DMS79 (cell line): ENCODE measurements around the gene S100B.
"Not testable (repeated sequence)": the region's sequence is repeated elsewhere in the genome, so short reads cannot be mapped to it uniquely, and the experiment has no call there.

Source experiments
- DNase-seq: peaks from one replicate; lab custom pipeline; 2025; lab: John Stamatoyannopoulos, UW

S100B gene

GRCh38 chr21:46604975-46605766, at the start of gene S100B:
S100B (minus strand) TSS chr21:46605082; CDS start chr21:46602415, 2,667 bp downstream.
- no peak for DNase-seq

- DNase-seq, result no peak
These were observed 46.2 kb upstream of the S100B start for GRCh38 chr21:46651121-46651520.

GRCh38 chr21:46650476-46651098, 45.7 kb upstream of the S100B start:
- DNase-seq, result no peak

- no peak for DNase-seq
These were observed 44.5 kb upstream of the S100B start for GRCh38 chr21:46649356-46649755.

- no peak for DNase-seq
These were observed 43.7 kb upstream of the S100B start for GRCh38 chr21:46648539-46648938.

- no peak for DNase-seq
These were observed 41.8 kb upstream of the S100B start for GRCh38 chr21:46646541-46647154.

- no peak for DNase-seq
These were observed 41.0 kb upstream of the S100B start for GRCh38 chr21:46645840-46646239.

- no peak for DNase-seq
These were observed 38.7 kb upstream of the S100B start for GRCh38 chr21:46643379-46644177.

- no peak for DNase-seq
These were observed 36.8 kb upstream of the S100B start for GRCh38 chr21:46641656-46642055.

GRCh38 chr21:46639489-46640386, 34.9 kb upstream of the S100B start:
- no peak for DNase-seq

- DNase-seq, result no peak
These were observed 33.3 kb upstream of the S100B start for GRCh38 chr21:46637952-46638746.

- no peak for DNase-seq
These were observed 31.8 kb upstream of the S100B start for GRCh38 chr21:46636550-46637285.

- no peak for DNase-seq
These were observed 31.3 kb upstream of the S100B start for GRCh38 chr21:46636181-46636512.

- peak; percentile 92 for DNase-seq
These were observed 30.7 kb upstream of the S100B start, which contains the start of gene PRMT2 for GRCh38 chr21:46635324-46636180. PRMT2 (plus strand) TSS chr21:46635674; CDS start chr21:46636952, 1,278 bp downstream.

GRCh38 chr21:46634966-46635323, 30.1 kb upstream of the S100B start:
- DNase-seq, result peak; percentile 60

GRCh38 chr21:46634427-46634826, 29.5 kb upstream of the S100B start:
- no peak for DNase-seq

GRCh38 chr21:46633566-46633965, 28.7 kb upstream of the S100B start:
- no peak for DNase-seq

- DNase-seq, result not testable (repeated sequence)
These were observed 26.0 kb upstream of the S100B start for GRCh38 chr21:46630915-46631314.

GRCh38 chr21:46628868-46629267, 24.0 kb upstream of the S100B start:
- DNase-seq, result no peak
